ENCODE results near the gene SDSL.

The SDSL gene

GRCh38 chr12:113422030-113422885 lies at the start of gene SDSL:
TSS of gene SDSL (plus strand) at chr12:113422380. CDS start at chr12:113427983, 5,603 bp downstream.
- TF ChIP-seq CTCF (IDR thresholded peaks at IDR 0.05; ENCODE audit: low read depth, low read length) = no peak
- peak within 1 kb of the TSS; percentile 78 for H3K4me3 ChIP-seq (ENCODE audit: low read depth, low read length)

GRCh38 chr12:113373440-113373839 lies 48.7 kb upstream of the SDSL start:
- H3K4me3 ChIP-seq (ENCODE audit: low read depth, low read length) = no peak overlapping the region
- no peak for TF ChIP-seq CTCF (IDR thresholded peaks at IDR 0.05; ENCODE audit: low read depth, low read length)

GRCh38 chr12:113373969-113374368 lies 48.2 kb upstream of the SDSL start:
- no peak for TF ChIP-seq CTCF (IDR thresholded peaks at IDR 0.05; ENCODE audit: low read depth, low read length)
- H3K4me3 ChIP-seq (ENCODE audit: low read depth, low read length) = no peak overlapping the region

GRCh38 chr12:113374823-113375428 lies 47.3 kb upstream of the SDSL start:
- TF ChIP-seq CTCF (IDR thresholded peaks at IDR 0.05; ENCODE audit: low read depth, low read length) = no peak
- no peak overlapping the region for H3K4me3 ChIP-seq (ENCODE audit: low read depth, low read length)

- no peak overlapping the region for H3K4me3 ChIP-seq (ENCODE audit: low read depth, low read length)
- TF ChIP-seq CTCF (IDR thresholded peaks at IDR 0.05; ENCODE audit: low read depth, low read length) = no peak
Measured at GRCh38 chr12:113378291-113378690, 43.9 kb upstream of the SDSL start.

- no peak for TF ChIP-seq CTCF (IDR thresholded peaks at IDR 0.05; ENCODE audit: low read depth, low read length)
- no peak overlapping the region for H3K4me3 ChIP-seq (ENCODE audit: low read depth, low read length)
Measured at GRCh38 chr12:113381220-113381619, 41.0 kb upstream of the SDSL start.

- H3K4me3 ChIP-seq (ENCODE audit: low read depth, low read length) = no peak overlapping the region
- TF ChIP-seq CTCF (IDR thresholded peaks at IDR 0.05; ENCODE audit: low read depth, low read length) = no peak
Measured at GRCh38 chr12:113382206-113382605, 40.0 kb upstream of the SDSL start.
